ENCODE data around the gene DUS1L. TPM values are rescaled to one million over a fixed set of nuclear protein-coding genes. Genes with fewer than 3 reads are reported as not detected.

DUS1L gene
- total RNA-seq, 4 donors from 2014 or later, result 30.2 to 70.6 (median 46.5) TPM

DNA sequence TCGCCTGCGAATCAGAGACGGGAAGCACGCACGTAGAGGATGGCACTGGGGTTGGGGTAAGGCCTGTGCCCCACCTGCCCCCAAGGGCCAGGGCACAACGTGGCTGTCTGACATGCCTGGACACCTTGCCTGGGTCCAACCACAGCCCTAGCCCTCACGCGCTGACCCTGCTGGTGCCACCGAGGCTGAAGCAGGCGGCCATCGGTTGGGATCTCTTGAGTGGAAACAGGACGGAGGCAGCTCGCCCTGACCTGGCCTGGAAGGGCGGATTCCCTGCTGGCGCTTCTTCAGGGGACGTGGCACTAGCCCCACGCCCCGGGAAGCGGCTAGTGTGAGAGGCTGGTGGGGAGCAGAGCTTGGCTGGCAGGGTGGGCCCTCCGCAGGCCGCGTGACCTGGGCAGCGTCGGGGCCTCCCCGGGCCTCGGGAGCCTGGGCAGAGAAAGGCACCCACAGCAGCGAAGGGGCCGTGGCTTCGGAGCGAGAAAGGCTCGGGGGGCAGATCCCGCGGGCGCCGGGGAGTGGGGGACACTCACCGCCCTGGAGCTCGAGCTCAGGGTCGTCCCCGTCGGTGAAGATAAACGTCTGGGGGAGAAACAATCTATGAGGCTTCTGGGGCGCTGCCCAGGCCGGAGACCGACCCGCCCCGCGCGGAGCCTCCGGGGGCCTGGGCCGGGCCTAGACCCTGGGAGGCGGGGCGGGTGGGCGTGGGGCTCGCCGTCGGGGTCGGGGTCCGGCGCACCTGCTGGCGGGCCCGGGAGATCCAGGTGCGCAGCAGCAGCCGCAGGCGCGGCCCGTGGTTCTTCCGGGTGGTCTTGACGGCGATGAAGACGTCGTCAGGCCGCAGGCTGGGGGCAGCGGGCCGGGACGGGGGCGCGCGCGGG, 14.6 kb downstream of the DUS1L start:
- intact Hi-C loops (cut with DNase I; ENCODE audit: low total_unique reads), result no loop called here
- H3K4me3 ChIP-seq, result peak overlapping the region; percentile 48 to 98
- peak overlapping the region; percentile 60 to 73 for H3K27ac ChIP-seq
- peaks cover 0 to 28% of the 10 kb centered on the region in 2 donors for H3K4me1 ChIP-seq
- H3K27me3 ChIP-seq, result no peaks in the 10 kb centered on the region
- no peaks in the 10 kb centered on the region for H3K9me3 ChIP-seq
- no peak for DNase-seq
- TF ChIP-seq, protein P1, sequence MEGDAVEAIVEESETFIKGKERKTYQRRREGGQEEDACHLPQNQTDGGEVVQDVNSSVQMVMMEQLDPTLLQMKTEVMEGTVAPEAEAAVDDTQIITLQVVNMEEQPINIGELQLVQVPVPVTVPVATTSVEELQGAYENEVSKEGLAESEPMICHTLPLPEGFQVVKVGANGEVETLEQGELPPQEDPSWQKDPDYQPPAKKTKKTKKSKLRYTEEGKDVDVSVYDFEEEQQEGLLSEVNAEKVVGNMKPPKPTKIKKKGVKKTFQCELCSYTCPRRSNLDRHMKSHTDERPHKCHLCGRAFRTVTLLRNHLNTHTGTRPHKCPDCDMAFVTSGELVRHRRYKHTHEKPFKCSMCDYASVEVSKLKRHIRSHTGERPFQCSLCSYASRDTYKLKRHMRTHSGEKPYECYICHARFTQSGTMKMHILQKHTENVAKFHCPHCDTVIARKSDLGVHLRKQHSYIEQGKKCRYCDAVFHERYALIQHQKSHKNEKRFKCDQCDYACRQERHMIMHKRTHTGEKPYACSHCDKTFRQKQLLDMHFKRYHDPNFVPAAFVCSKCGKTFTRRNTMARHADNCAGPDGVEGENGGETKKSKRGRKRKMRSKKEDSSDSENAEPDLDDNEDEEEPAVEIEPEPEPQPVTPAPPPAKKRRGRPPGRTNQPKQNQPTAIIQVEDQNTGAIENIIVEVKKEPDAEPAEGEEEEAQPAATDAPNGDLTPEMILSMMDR (IDR thresholded peaks at IDR 0.05), result no peak
- TF ChIP-seq POLR2A (IDR thresholded peaks at IDR 0.05), result no peak
- H3K36me3 ChIP-seq, result no peaks in the 10 kb centered on the region

DNA sequence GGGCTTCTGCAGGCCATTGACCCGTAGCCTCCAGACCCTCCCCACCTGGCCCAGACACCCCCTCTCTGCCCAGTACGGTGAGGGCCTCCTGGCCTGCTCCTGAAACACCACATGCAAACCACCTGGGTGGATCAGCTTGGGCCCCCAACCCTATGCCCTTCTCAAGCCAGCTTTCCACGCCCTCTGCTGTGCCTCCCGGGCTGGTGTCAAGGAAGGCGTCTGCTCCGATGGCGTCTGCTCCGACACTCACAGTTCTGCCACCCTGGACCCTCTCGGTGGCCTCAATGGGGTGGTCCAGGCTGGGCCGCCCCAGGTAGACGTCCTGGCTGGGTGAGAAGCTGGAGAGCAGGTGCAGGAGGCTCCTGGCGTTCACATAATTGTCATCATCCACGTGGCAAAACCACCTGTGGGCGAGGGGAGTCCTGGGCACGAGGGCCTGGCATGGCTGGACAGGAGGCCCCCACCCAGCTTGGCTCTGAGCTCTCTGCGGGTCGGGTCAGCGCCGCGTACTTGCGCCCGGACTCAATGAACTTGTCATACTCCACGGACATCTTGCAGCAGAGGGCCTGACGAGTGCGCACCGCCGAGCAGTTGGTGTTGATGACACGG, 15.3 kb downstream of the DUS1L start:
- no peaks in the 10 kb centered on the region for H3K36me3 ChIP-seq
- H3K4me1 ChIP-seq, result peaks cover 0 to 28% of the 10 kb centered on the region in 2 donors
- H3K9me3 ChIP-seq, result no peaks in the 10 kb centered on the region
- DNase-seq, result no peak
- intact Hi-C loops (cut with DNase I; ENCODE audit: low total_unique reads), result no loop called here
- TF ChIP-seq, protein P1 (IDR thresholded peaks at IDR 0.05), result no peak
- TF ChIP-seq POLR2A (IDR thresholded peaks at IDR 0.05), result no peak
- no peak overlapping the region for H3K27ac ChIP-seq
- peak overlapping the region; percentile 48 to 98 for H3K4me3 ChIP-seq
- H3K27me3 ChIP-seq, result no peaks in the 10 kb centered on the region

DNA sequence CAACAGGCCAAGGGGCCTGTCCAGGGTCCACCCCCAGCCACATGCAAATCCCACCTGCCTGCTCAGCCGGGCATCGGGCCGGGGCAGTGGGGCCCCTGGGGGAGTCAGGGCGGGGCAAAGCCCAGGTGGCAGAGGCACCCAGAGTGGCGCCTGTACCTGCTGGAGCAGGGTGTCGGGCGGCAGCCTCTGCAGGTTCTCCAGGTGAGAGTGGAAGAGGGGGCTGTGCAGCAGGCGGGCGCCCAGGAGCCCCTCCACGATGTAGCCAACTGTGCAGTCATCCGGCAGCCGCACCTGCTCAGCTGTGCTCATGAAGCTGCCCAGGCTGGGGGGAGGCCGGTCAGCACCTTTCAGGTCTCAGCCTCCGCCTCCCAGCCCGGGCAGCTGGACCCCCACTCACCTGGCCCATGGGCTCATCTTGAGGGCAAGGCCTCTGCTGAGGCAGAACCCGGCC, 16.1 kb downstream of the DUS1L start:
- Histone ChIP-seq H3K9me3 (no peaks in the 10 kb centered on the region), H3K27me3 (no peaks in the 10 kb centered on the region), H3K4me3 (no peak overlapping the region), H3K4me1 (peaks cover 0 to 28% of the 10 kb centered on the region in 2 donors), H3K36me3 (no peaks in the 10 kb centered on the region), H3K27ac (no peak overlapping the region)
- intact Hi-C loops (cut with DNase I; ENCODE audit: low total_unique reads), result no loop called here
- TF ChIP-seq, protein P1 (IDR thresholded peaks at IDR 0.05), result no peak
- no peak for TF ChIP-seq POLR2A (IDR thresholded peaks at IDR 0.05)
- DNase-seq, result no peak

DNA sequence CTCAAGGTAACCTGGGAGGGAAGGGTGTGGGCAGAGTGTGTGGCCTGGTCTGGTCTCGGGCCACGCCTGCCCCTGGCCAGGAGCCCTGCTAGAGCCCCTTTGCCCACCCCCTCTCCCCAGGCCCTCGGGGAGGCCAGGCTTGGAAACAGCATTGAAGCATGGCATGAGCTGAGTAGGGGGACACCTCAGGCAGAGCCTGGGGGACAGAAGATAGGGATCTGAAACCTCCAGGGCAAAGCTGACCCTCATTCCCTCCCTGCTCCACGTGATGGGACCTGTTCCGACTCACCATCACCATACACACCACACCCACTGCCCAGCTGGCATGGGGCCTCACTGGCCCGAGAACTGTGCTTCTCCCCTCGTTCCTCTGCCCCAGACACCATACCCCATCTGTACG, 16.5 kb downstream of the DUS1L start:
- Histone ChIP-seq H3K9me3 (no peaks in the 10 kb centered on the region), H3K36me3 (no peaks in the 10 kb centered on the region), H3K27me3 (no peaks in the 10 kb centered on the region), H3K27ac (no peak overlapping the region), H3K4me1 (peaks cover 0 to 28% of the 10 kb centered on the region in 2 donors), H3K4me3 (no peak overlapping the region)
- no peak for DNase-seq
- no peak for TF ChIP-seq POLR2A (IDR thresholded peaks at IDR 0.05)
- TF ChIP-seq, protein P1 (IDR thresholded peaks at IDR 0.05), result no peak
- intact Hi-C loops (cut with DNase I; ENCODE audit: low total_unique reads), result no loop called here

DNA sequence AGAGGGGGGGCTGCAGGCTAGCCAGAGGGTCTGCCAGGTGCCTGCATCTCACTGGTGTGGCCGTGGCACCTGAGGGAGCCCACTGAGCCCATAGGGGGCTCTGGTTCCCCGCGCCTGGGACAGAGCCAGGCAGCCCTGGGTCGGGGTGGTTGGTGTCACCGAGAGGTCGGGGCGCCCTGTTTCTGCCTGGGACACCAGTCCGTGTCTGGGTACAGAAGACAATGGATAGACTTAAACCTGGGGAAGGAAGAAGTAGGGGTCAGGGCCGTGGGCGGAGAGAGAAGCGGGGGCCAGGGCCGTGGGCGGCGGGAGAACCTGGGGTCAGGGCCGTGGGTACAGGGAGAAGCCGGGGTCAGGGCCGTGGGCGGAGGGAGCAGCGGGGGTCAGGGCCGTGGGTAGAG, 17.0 kb downstream of the DUS1L start:
- Histone ChIP-seq H3K9me3 (no peaks in the 10 kb centered on the region), H3K27me3 (no peaks in the 10 kb centered on the region), H3K4me3 (no peak overlapping the region), H3K4me1 (peaks cover 0 to 23% of the 10 kb centered on the region in 2 donors), H3K27ac (no peak overlapping the region), H3K36me3 (no peaks in the 10 kb centered on the region)
- intact Hi-C loops (cut with DNase I; ENCODE audit: low total_unique reads), result no loop called here
- no peak for TF ChIP-seq POLR2A (IDR thresholded peaks at IDR 0.05)
- TF ChIP-seq, protein P1 (IDR thresholded peaks at IDR 0.05), result no peak
- DNase-seq, result no peak

All from uterus (tissue), 4 donors.